CD14-positive monocyte (primary cell): ENCODE data around the gene ACVR2B. TPM values are rescaled to one million over a fixed set of nuclear protein-coding genes. Genes with fewer than 3 reads are reported as not detected.
"Not testable (repeated sequence)": the region's sequence is repeated elsewhere in the genome, so short reads cannot be mapped to it uniquely, and the experiment has no call there.

ENCODE experiments used
- DNase-seq, 3 donors: peaks; one replicate each; pipeline ENCODE4 v3.0.0-alpha.2; 2011 to 2022
- H2AFZ ChIP-seq: 2 replicates; pipeline ENCODE4 v1.6.0; 2012; ENCODE audit warnings: mild to moderate bottlenecking, low read depth, low read length, inconsistent platforms; ENCODE audit not compliant: insufficient read depth, poor library complexity, severe bottlenecking
- H3K27ac ChIP-seq, 2 donors: 1 replicate in 1 of 2; 2 replicates in 1 of 2; pipeline ENCODE4 v1.5.1; 2012 to 2013; ENCODE audit warnings: low read length in 2 of 2, control low read depth in 1 of 2, inconsistent platforms in 1 of 2, low read depth in 1 of 2, mild to moderate bottlenecking in 1 of 2
- H3K27me3 ChIP-seq, 2 donors: one replicate each; pipeline versions ENCODE4 v1.6.0 to v1.6.1; 2011 to 2013; ENCODE audit warnings: low read length in 2 of 2; ENCODE audit not compliant: control insufficient read depth in 2 of 2, insufficient read depth in 2 of 2
- H3K36me3 ChIP-seq, 2 donors: replicated peaks in 1 of 2; 1 replicate in 1 of 2; 2 replicates in 1 of 2; pipeline versions ENCODE4 v1.5.1 to v1.6.1; 2012 to 2013; ENCODE audit warnings: low read length in 2 of 2, control low read depth in 1 of 2, inconsistent platforms in 1 of 2, mild to moderate bottlenecking in 1 of 2; ENCODE audit not compliant: insufficient read depth in 2 of 2, control insufficient read depth in 1 of 2
- H3K4me1 ChIP-seq, 2 donors: 1 replicate in 1 of 2; 2 replicates in 1 of 2; pipeline versions ENCODE4 v1.5.1 to v1.6.1; 2012 to 2013; ENCODE audit warnings: low read length in 2 of 2, control low read depth in 1 of 2, inconsistent platforms in 1 of 2, mild to moderate bottlenecking in 1 of 2, moderate library complexity in 1 of 2; ENCODE audit not compliant: insufficient read depth in 2 of 2, control insufficient read depth in 1 of 2
- H3K4me2 ChIP-seq: replicated peaks from 2 replicates; pipeline ENCODE3; 2012; ENCODE audit warnings: low read length, moderate library complexity, mild to moderate bottlenecking; ENCODE audit not compliant: poor library complexity, severe bottlenecking; ENCODE audit errors: extremely low read depth
- H3K4me3 ChIP-seq, 3 experiments: fragments of 200-600 bp in 1 of 3; sonication (generic) in 1 of 3; replicated peaks in 1 of 3; 1 replicate in 2 of 3; 2 replicates in 1 of 3; pipeline ENCODE4 v1.5.1; 2011 to 2013; ENCODE audit warnings: low read length in 3 of 3, mild to moderate bottlenecking in 3 of 3, control low read depth in 2 of 3, low read depth in 2 of 3, inconsistent platforms in 1 of 3, moderate library complexity in 1 of 3
- H3K79me2 ChIP-seq: 2 replicates; pipeline ENCODE4 v1.6.0; 2012; ENCODE audit warnings: mild to moderate bottlenecking, control low read depth, inconsistent platforms, low read length, moderate library complexity; ENCODE audit not compliant: insufficient read depth
- H3K9ac ChIP-seq: 2 replicates; pipeline ENCODE4 v1.6.0; 2017; ENCODE audit warnings: low read length, mild to moderate bottlenecking; ENCODE audit not compliant: insufficient read depth, poor library complexity, severe bottlenecking
- H3K9me3 ChIP-seq, 2 donors: replicated peaks in 1 of 2; 1 replicate in 1 of 2; 2 replicates in 1 of 2; pipeline versions ENCODE4 v1.5.1 to v1.6.1; 2012 to 2013; ENCODE audit warnings: low read length in 2 of 2, control low read depth in 1 of 2; ENCODE audit not compliant: control insufficient read depth in 1 of 2, insufficient read depth in 1 of 2
- H4K20me1 ChIP-seq: 2 replicates; pipeline ENCODE4 v1.6.0; 2012; ENCODE audit warnings: mild to moderate bottlenecking, low read length, control low read depth, moderate library complexity; ENCODE audit not compliant: insufficient read depth
- H3K27ac Mint-ChIP-seq, 7 donors: one replicate each; pipeline ENCODE4 v1.8.0; 2020; ENCODE audit warnings: mild to moderate bottlenecking in 7 of 7, mixed read lengths in 7 of 7, moderate library complexity in 6 of 7, inconsistent platforms in 2 of 7
- H3K27me3 Mint-ChIP-seq, 3 donors: one replicate each; pipeline ENCODE4 v1.8.0; 2021 to 2022; ENCODE audit warnings: low read depth in 3 of 3, mild to moderate bottlenecking in 3 of 3, mixed read lengths in 3 of 3, moderate library complexity in 3 of 3, inconsistent platforms in 1 of 3
- H3K36me3 Mint-ChIP-seq, 2 donors: one replicate each; pipeline ENCODE4 v1.8.0; 2020; ENCODE audit warnings: mixed read lengths in 2 of 2, inconsistent platforms in 1 of 2, mild to moderate bottlenecking in 1 of 2
- H3K4me1 Mint-ChIP-seq: one replicate; pipeline ENCODE4 v1.8.0; 2020; ENCODE audit warnings: mild to moderate bottlenecking, mixed read lengths
- H3K4me3 Mint-ChIP-seq, 2 donors: one replicate each; pipeline ENCODE4 v1.8.0; 2020; ENCODE audit warnings: mild to moderate bottlenecking in 2 of 2, mixed read lengths in 2 of 2, moderate library complexity in 1 of 2
- H3K9me3 Mint-ChIP-seq, 7 donors: one replicate each; pipeline ENCODE4 v1.8.0; 2020 to 2022; ENCODE audit warnings: mixed read lengths in 7 of 7, mild to moderate bottlenecking in 6 of 7, moderate library complexity in 6 of 7, inconsistent platforms in 2 of 7
- CTCF ChIP-seq: fragments of 200-600 bp; IDR thresholded peaks from one replicate; pipeline ENCODE4 v1.8.0; 2022; ENCODE audit warnings: antibody characterized with exemption, mild to moderate bottlenecking
- WGBS: methylation state at CpG from one replicate; pipeline ENCODE4 v1.1.5; 2013; ENCODE audit warnings: missing lambda C conversion rate; ENCODE audit not compliant: insufficient coverage; 5-methylcytosine and 5-hydroxymethylcytosine counted together
- intact Hi-C, 2 donors: fragments of 100-400 bp; cut with micrococcal nuclease; formaldehyde crosslinking; loops; one replicate each; pipeline versions ENCODE4 v1.15.0 to v1.15.1; 2023
- polyA plus RNA-seq, 3 donors: library from polyadenylated mRNA; depleted of rRNA in 1 of 3; unstranded in 2 of 3; stranded (reverse) in 1 of 3; fragments of 300-500 nt in 2 of 3; fragments of >200 nt in 1 of 3; fragmentation: Illumina TruSeq in 2 of 3; gene quantifications; 1 replicate in 2 of 3; 2 replicates in 1 of 3; pipeline ENCODE4 v1.2.3, GENCODE V29; 2012 to 2021

The ACVR2B gene
- polyA plus RNA-seq, 3 donors = 0.15 to 0.41 TPM; not detected in 1

- Histone ChIP-seq H3K27ac (no peak overlapping the region), H3K4me3 (no peak overlapping the region), H3K79me2 (no peaks in the 10 kb centered on the region), H3K27me3 (no peaks in the 10 kb centered on the region), H3K9me3 (no peaks in the 10 kb centered on the region), H3K4me1 (no peaks in the 10 kb centered on the region), H3K36me3 (no peaks in the 10 kb centered on the region), H3K4me2 (no peak overlapping the region), H4K20me1 (no peaks in the 10 kb centered on the region), H3K9ac (no peak overlapping the region), H2AFZ (no peak overlapping the region)
- no peak overlapping the region for H3K27ac Mint-ChIP-seq
- intact Hi-C loops = no loop called here
- DNase-seq = no peak
- no CpG with 5 or more reads among the region's 1 CpG for WGBS
- H3K4me3 Mint-ChIP-seq = no peak overlapping the region
- peaks cover 0 to 2% of the 10 kb centered on the region in 2 donors for H3K36me3 Mint-ChIP-seq
- TF ChIP-seq CTCF = no peak
- H3K4me1 Mint-ChIP-seq = no peaks in the 10 kb centered on the region
- peaks cover 0 to 10% (median 2%) of the 10 kb centered on the region in 7 donors for H3K9me3 Mint-ChIP-seq
- H3K27me3 Mint-ChIP-seq = peaks cover 0 to 2% (median 1%) of the 10 kb centered on the region in 3 donors
Observed at GRCh38 chr3:38411591-38411990, 42.1 kb upstream of the ACVR2B start.

- H3K27ac Mint-ChIP-seq, H2AFZ ChIP-seq: not testable (repeated sequence)
Observed at GRCh38 chr3:38420758-38421157, 32.9 kb upstream of the ACVR2B start.

More at GRCh38 chr3:38420758-38421157, 32.9 kb upstream of the ACVR2B start:
- intact Hi-C loops, H3K27me3 ChIP-seq, H3K27ac ChIP-seq, H3K36me3 Mint-ChIP-seq, H3K9me3 ChIP-seq, H3K27me3 Mint-ChIP-seq, H3K4me1 ChIP-seq, H3K79me2 ChIP-seq, H3K36me3 ChIP-seq, H3K4me3 Mint-ChIP-seq, H3K4me2 ChIP-seq, H3K9ac ChIP-seq, H3K4me3 ChIP-seq, H4K20me1 ChIP-seq, H3K4me1 Mint-ChIP-seq, H3K9me3 Mint-ChIP-seq, DNase-seq: not testable (repeated sequence)
- WGBS = 47% methylated on average over 3 of the region's 5 CpGs
